Measurements from ENCODE around the gene STK32B. TPM values are rescaled to one million over a fixed set of nuclear protein-coding genes. Genes with fewer than 3 reads are reported as not detected.

The STK32B gene
- total and polyA plus RNA-seq, 4 donors, result 0.02 to 0.28 (median 0.08) TPM; not detected in 1

GRCh38 chr4:5118091-5118786 is 67.0 kb downstream of the STK32B start:
- no peak overlapping the region for H3K27ac ChIP-seq (ENCODE audit: low read depth in 1 of 2, low read length in 2 of 2)
- no peak overlapping the region for H3K9ac ChIP-seq (ENCODE audit: low read depth in 1 of 2, low read length in 2 of 2)
- no peaks in the 10 kb centered on the region for H3K36me3 ChIP-seq (ENCODE audit: control insufficient read depth in 4 of 4, insufficient read depth in 3 of 4, low read depth in 1 of 4, low read length in 3 of 4)
- H3K9me3 ChIP-seq (ENCODE audit: control insufficient read depth in 4 of 4, low read length in 3 of 4), result no peaks in the 10 kb centered on the region
- no peak for TF ChIP-seq MAX (IDR thresholded peaks at IDR 0.05)
- TF ChIP-seq HNF4A (conservative IDR thresholded peaks at IDR 0.05), result no peak
- no peak for DNase-seq (ENCODE audit: low spot score)
- H3K4me1 ChIP-seq (ENCODE audit: control insufficient read depth in 4 of 4, insufficient read depth in 4 of 4, low read length in 3 of 4), result no peaks in the 10 kb centered on the region
- WGBS, result 77% methylated on average over 6 of the region's 6 CpGs
- peaks cover 0 to 2% (median 0%) of the 10 kb centered on the region in 4 donors for H3K27me3 ChIP-seq (ENCODE audit: control insufficient read depth in 4 of 4, insufficient read depth in 4 of 4, low read length in 3 of 4)
- H3K4me3 ChIP-seq (ENCODE audit: low read depth in 1 of 3, low read length in 3 of 3), result no peak overlapping the region

- Histone ChIP-seq H3K4me3 (ENCODE audit: low read depth in 1 of 3, low read length in 3 of 3) (no peak overlapping the region), H3K9ac (ENCODE audit: low read depth in 1 of 2, low read length in 2 of 2) (no peak overlapping the region), H3K9me3 (ENCODE audit: control insufficient read depth in 4 of 4, low read length in 3 of 4) (no peaks in the 10 kb centered on the region), H3K27me3 (ENCODE audit: control insufficient read depth in 4 of 4, insufficient read depth in 4 of 4, low read length in 3 of 4) (peaks cover 0 to 2% (median 0%) of the 10 kb centered on the region in 4 donors), H3K36me3 (ENCODE audit: control insufficient read depth in 4 of 4, insufficient read depth in 3 of 4, low read depth in 1 of 4, low read length in 3 of 4) (no peaks in the 10 kb centered on the region), H3K27ac (ENCODE audit: low read depth in 1 of 2, low read length in 2 of 2) (no peak overlapping the region), H3K4me1 (ENCODE audit: control insufficient read depth in 4 of 4, insufficient read depth in 4 of 4, low read length in 3 of 4) (no peaks in the 10 kb centered on the region)
- TF ChIP-seq MAX (IDR thresholded peaks at IDR 0.05) (no peak), REST (IDR thresholded peaks at IDR 0.05) (no peak), RAD21 (IDR thresholded peaks at IDR 0.05) (no peak), SP1 (IDR thresholded peaks at IDR 0.05) (no peak), HNF4G (IDR thresholded peaks at IDR 0.05) (no peak), JUND (IDR thresholded peaks at IDR 0.05) (no peak), ZBTB33 (IDR thresholded peaks at IDR 0.05) (no peak), FOXA2 (IDR thresholded peaks at IDR 0.05) (no peak), RXRA (IDR thresholded peaks at IDR 0.05) (no peak), YY1 (IDR thresholded peaks at IDR 0.05) (no peak), NR2F2 (IDR thresholded peaks at IDR 0.05) (no peak), EGR1 (IDR thresholded peaks at IDR 0.05; ENCODE audit: low read depth in 2 of 2) (no peak)
- WGBS, result 74% methylated on average over 11 of the region's 11 CpGs
- no peak for DNase-seq (ENCODE audit: low spot score)
Measured at GRCh38 chr4:5118994-5119835, 67.9 kb downstream of the STK32B start.

All from liver (tissue), 9 donors.